Hypothalamus (tissue), 51 donors: ENCODE data around the gene NSMF.

Experiments
- DNase-seq, 51 donors: peaks; one replicate each; lab custom pipeline; 2025; lab: John Stamatoyannopoulos, UW

The NSMF gene

GRCh38 chr9:137459152-137459600 is at the start of gene NSMF:
Gene NSMF, minus strand, starts transcription at chr9:137459334. Its CDS starts 232 bp downstream, at chr9:137459102.
- peak in 49 of 51 donors; percentile 23 to 98 (median 90) for DNase-seq

- no peak for DNase-seq
Measured at GRCh38 chr9:137506702-137507171, 47.6 kb upstream of the NSMF start.

GRCh38 chr9:137506274-137506673 is 47.1 kb upstream of the NSMF start:
- no peak for DNase-seq

- DNase-seq: no peak
Measured at GRCh38 chr9:137505421-137506140, 46.4 kb upstream of the NSMF start.

- DNase-seq: no peak
Measured at GRCh38 chr9:137504432-137504777, 45.3 kb upstream of the NSMF start.

- DNase-seq: no peak
Measured at GRCh38 chr9:137502008-137502911, 43.1 kb upstream of the NSMF start.

GRCh38 chr9:137501457-137501856 is 42.3 kb upstream of the NSMF start:
- DNase-seq: no peak

GRCh38 chr9:137500666-137501397 is 41.7 kb upstream of the NSMF start:
- DNase-seq: no peak

- DNase-seq: no peak
Measured at GRCh38 chr9:137499858-137500661, 40.9 kb upstream of the NSMF start.

GRCh38 chr9:137499416-137499815 is 40.3 kb upstream of the NSMF start:
- no peak for DNase-seq

- no peak for DNase-seq
Measured at GRCh38 chr9:137498720-137499150, 39.6 kb upstream of the NSMF start.

- peak in 4 of 51 donors; percentile 8 to 41 (median 24) for DNase-seq
Measured at GRCh38 chr9:137497921-137498719, 39.0 kb upstream of the NSMF start.

- DNase-seq: no peak
Measured at GRCh38 chr9:137496601-137497375, 37.7 kb upstream of the NSMF start.

- no peak for DNase-seq
Measured at GRCh38 chr9:137494550-137495351, 35.6 kb upstream of the NSMF start.

GRCh38 chr9:137494104-137494544 is 35.0 kb upstream of the NSMF start:
- no peak for DNase-seq

- DNase-seq: no peak
Measured at GRCh38 chr9:137493364-137494103, 34.4 kb upstream of the NSMF start.
